GM23248 (cell line): ENCODE measurements around the gene NOTCH3. TPM values are rescaled to one million over a fixed set of nuclear protein-coding genes. Genes with fewer than 3 reads are reported as not detected.

Experiments
- DNase-seq: peaks from one replicate; pipeline ENCODE4 v3.0.0-alpha.2; 2015
- H2AFZ ChIP-seq: fragments of 200-600 bp; sonication (generic); 2 replicates; pipeline ENCODE4 v1.6.1; 2016; ENCODE audit warnings: antibody characterized with exemption
- H3F3A ChIP-seq: fragments of 200-600 bp; sonication (generic); 2 replicates; pipeline ENCODE4 v1.6.1; 2016; ENCODE audit warnings: mild to moderate bottlenecking, antibody characterized with exemption, mixed run types; ENCODE audit not compliant: insufficient read depth
- H3K27ac ChIP-seq: fragments of 200-600 bp; sonication (generic); 2 replicates; pipeline ENCODE4 v1.5.1; 2016; ENCODE audit warnings: mild to moderate bottlenecking
- H3K27me3 ChIP-seq: fragments of 200-600 bp; sonication (generic); replicated peaks from 2 replicates; pipeline ENCODE4 v1.6.1; 2016; ENCODE audit warnings: mild to moderate bottlenecking; ENCODE audit not compliant: insufficient read depth
- H3K36me3 ChIP-seq: fragments of 200-600 bp; sonication (generic); 2 replicates; pipeline ENCODE4 v1.6.1; 2016; ENCODE audit warnings: low read depth, mild to moderate bottlenecking
- H3K4me1 ChIP-seq: fragments of 200-600 bp; sonication (generic); 2 replicates; pipeline ENCODE4 v1.6.1; 2016; ENCODE audit warnings: mild to moderate bottlenecking; ENCODE audit not compliant: insufficient read depth
- H3K4me2 ChIP-seq: fragments of 200-600 bp; sonication (generic); one replicate; pipeline ENCODE4 v1.6.1; 2016; ENCODE audit warnings: mild to moderate bottlenecking; ENCODE audit not compliant: unreplicated experiment
- H3K4me3 ChIP-seq: fragments of 200-600 bp; sonication (generic); 2 replicates; pipeline ENCODE4 v1.5.1; 2016; ENCODE audit warnings: mild to moderate bottlenecking
- H3K79me2 ChIP-seq: fragments of 200-600 bp; sonication (generic); 2 replicates; pipeline ENCODE4 v1.6.1; 2016; ENCODE audit warnings: mild to moderate bottlenecking; ENCODE audit not compliant: insufficient read depth
- H3K9ac ChIP-seq: fragments of 200-600 bp; sonication (generic); 2 replicates; pipeline ENCODE4 v1.6.1; 2016; ENCODE audit warnings: mild to moderate bottlenecking
- H3K9me2 ChIP-seq: fragments of 200-600 bp; sonication (generic); 2 replicates; pipeline ENCODE4 v1.6.1; 2016; ENCODE audit warnings: mixed run types, mild to moderate bottlenecking, moderate library complexity; ENCODE audit not compliant: insufficient read depth
- H3K9me3 ChIP-seq: fragments of 200-600 bp; sonication (generic); one replicate; pipeline ENCODE4 v1.6.1; 2017; ENCODE audit warnings: low read depth
- H4K20me1 ChIP-seq: fragments of 200-600 bp; sonication (generic); 2 replicates; pipeline ENCODE4 v1.6.0; 2016; ENCODE audit not compliant: insufficient read depth
- EZH2 ChIP-seq: fragments of 200-600 bp; sonication (generic); IDR thresholded peaks from 2 replicates; pipeline ENCODE4 v1.6.1; 2018; ENCODE audit warnings: antibody characterized with exemption, mild to moderate bottlenecking; ENCODE audit not compliant: insufficient read depth, poor library complexity, severe bottlenecking
- EZH2phosphoT487 ChIP-seq: fragments of 200-600 bp; sonication (generic); IDR thresholded peaks from 2 replicates; pipeline ENCODE4 v1.6.1; 2018; ENCODE audit warnings: antibody characterized with exemption, moderate library complexity, mild to moderate bottlenecking, low read depth; ENCODE audit not compliant: insufficient read depth
- WGBS, 2 experiments: methylation state at CpG; one replicate each; pipeline ENCODE4 v1.1.6; 2015 to 2017; ENCODE audit warnings: low lambda C conversion rate in 2 of 2, low coverage in 1 of 2; ENCODE audit errors: missing lambda C conversion rate in 2 of 2; 5-methylcytosine and 5-hydroxymethylcytosine counted together
- in situ Hi-C: fragments of 300-500 bp; cut with MboI; formaldehyde crosslinking; loops from 2 replicates; pipeline ENCODE4 v1.15.0; 2020
- polyA plus RNA-seq: library from polyadenylated mRNA; unstranded; fragments of >200 nt; fragmentation: Nextera tagmentation; extraction: Ambion mirVana; gene quantifications from 2 replicates; pipeline ENCODE4 v1.2.1, GENCODE V29; 2016
- total RNA-seq: library from RNA; depleted of rRNA; stranded (reverse); fragments of >200 nt; shearing (Covaris generic); gene quantifications from 2 replicates; pipeline ENCODE4 v1.2.3, GENCODE V29; 2014

Gene NOTCH3
- total and polyA plus RNA-seq, 2 experiments from 2014 or later, result 16.0 to 66.9 TPM

DNA sequence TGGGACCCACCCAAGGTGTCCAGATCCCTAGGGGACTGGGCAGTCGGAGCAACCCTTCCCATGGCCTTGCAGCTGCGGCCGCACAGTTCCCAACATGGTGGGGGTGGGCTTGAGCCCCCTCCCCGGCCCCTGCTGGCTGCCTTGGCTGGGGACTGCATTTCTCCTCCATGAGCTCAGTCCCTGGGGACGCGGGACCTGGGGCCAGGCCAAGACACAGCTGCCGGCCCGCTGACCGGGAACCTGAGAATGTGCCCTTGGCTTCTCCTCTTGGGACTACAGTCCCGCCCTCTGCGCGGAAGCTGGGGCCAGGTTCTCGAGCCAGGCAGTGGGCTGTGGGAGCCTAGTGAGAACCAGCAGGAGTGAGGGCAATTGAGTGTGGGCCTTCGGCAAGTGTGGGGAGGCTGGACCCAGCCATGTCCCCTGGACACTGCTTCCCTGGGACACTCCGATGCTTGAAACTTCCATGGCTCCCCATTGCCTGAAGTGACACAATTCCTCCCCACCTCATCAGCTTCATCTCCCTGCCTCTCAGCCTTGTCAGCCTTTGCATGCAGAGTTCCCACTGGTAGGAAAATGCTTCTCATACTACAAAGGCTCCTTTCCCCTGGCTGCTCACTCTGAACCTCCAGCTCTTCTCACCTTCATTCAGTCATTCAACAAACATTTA lies 13.1 kb upstream of the NOTCH3 start:
- DNase-seq, result no peak
- Histone ChIP-seq H3K4me3 (no peak overlapping the region), H4K20me1 (no peaks in the 10 kb centered on the region), H3K27ac (no peak overlapping the region), H3K79me2 (no peaks in the 10 kb centered on the region), H3K36me3 (no peaks in the 10 kb centered on the region), H2AFZ (no peak overlapping the region), H3K4me2 (no peak overlapping the region), H3K9me2 (no peaks in the 10 kb centered on the region), H3F3A (no peaks in the 10 kb centered on the region), H3K9me3 (no peaks in the 10 kb centered on the region), H3K9ac (no peak overlapping the region), H3K27me3 (no peaks in the 10 kb centered on the region), H3K4me1 (peaks cover 11% of the 10 kb centered on the region)
- TF ChIP-seq EZH2 (no peak), EZH2phosphoT487 (no peak)
- in situ Hi-C loops, result no loop called here
- WGBS, 2 experiments, result 66 to 68% methylated on average over 15 of the region's 15 CpGs

DNA sequence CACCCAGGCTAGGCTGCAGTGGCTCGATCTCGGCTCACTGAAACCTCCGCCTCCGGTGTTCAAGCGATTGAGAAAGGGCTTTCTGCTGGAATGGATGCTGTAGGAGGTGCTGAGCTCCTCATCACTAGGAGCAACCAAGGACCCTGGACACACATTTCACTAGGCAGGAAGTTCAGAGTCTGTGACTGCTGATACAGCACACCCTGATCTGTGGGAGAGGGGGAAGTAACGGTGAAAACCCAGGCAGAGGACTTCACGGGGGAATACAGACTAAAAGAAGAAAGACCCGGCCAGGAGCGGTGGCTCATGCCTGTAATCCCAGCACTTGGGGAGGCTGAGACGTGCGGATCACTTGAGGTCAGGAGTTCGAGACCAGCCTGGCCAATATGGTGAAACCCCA lies 11.9 kb upstream of the NOTCH3 start:
- Histone ChIP-seq H4K20me1 (no peaks in the 10 kb centered on the region), H3K4me2 (no peak overlapping the region), H2AFZ (no peak overlapping the region), H3K79me2 (no peaks in the 10 kb centered on the region), H3K4me1 (peaks cover 11% of the 10 kb centered on the region), H3F3A (no peaks in the 10 kb centered on the region), H3K9ac (no peak overlapping the region), H3K36me3 (no peaks in the 10 kb centered on the region), H3K27ac (no peak overlapping the region), H3K27me3 (no peaks in the 10 kb centered on the region), H3K9me3 (no peaks in the 10 kb centered on the region), H3K9me2 (no peaks in the 10 kb centered on the region), H3K4me3 (no peak overlapping the region)
- TF ChIP-seq EZH2phosphoT487 (no peak), EZH2 (no peak)
- 92 to 96% methylated on average over 12 of the region's 12 CpGs for WGBS, 2 experiments
- DNase-seq, result no peak
- in situ Hi-C loops, result no loop called here

DNA sequence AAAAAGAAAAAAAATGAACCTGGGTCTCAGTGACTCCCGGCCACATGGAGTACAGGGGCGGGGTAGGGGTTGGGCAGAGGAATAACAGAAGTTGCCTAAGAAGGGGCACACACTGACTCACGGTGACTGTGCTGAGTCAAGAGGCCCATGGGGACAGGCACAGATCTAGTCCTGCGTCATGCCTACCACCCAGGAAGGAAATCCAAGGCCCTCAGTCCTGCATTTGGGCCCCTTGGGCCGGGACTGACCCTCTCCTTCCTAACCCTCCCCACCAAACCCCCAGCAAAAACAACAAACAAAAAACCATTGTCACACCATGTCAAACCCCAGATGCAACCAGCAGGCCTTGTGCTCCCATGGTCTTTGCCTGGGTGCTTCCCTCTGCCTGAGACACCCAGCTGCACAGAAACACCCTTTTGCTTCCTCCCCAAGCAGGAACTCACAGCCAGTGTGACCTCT lies 9.6 kb upstream of the NOTCH3 start:
- Histone ChIP-seq H3K36me3 (no peaks in the 10 kb centered on the region), H3K27ac (peak overlapping the region; percentile 64), H3K79me2 (no peaks in the 10 kb centered on the region), H4K20me1 (no peaks in the 10 kb centered on the region), H3K9ac (peak overlapping the region; percentile 40; the same call in 1 of the 2 replicates), H3K9me3 (no peaks in the 10 kb centered on the region), H3K4me2 (no peak overlapping the region), H3K4me3 (no peak overlapping the region), H3K9me2 (no peaks in the 10 kb centered on the region), H3K27me3 (no peaks in the 10 kb centered on the region), H3K4me1 (peaks cover 11% of the 10 kb centered on the region), H3F3A (no peaks in the 10 kb centered on the region), H2AFZ (no peak overlapping the region)
- DNase-seq, result peak; percentile 90
- no peak for TF ChIP-seq EZH2
- TF ChIP-seq EZH2phosphoT487, result no peak
- WGBS, 2 experiments, result 35 to 36% methylated on average over 3 to 5 of the region's 5 CpGs
- in situ Hi-C loops, result no loop called here

DNA sequence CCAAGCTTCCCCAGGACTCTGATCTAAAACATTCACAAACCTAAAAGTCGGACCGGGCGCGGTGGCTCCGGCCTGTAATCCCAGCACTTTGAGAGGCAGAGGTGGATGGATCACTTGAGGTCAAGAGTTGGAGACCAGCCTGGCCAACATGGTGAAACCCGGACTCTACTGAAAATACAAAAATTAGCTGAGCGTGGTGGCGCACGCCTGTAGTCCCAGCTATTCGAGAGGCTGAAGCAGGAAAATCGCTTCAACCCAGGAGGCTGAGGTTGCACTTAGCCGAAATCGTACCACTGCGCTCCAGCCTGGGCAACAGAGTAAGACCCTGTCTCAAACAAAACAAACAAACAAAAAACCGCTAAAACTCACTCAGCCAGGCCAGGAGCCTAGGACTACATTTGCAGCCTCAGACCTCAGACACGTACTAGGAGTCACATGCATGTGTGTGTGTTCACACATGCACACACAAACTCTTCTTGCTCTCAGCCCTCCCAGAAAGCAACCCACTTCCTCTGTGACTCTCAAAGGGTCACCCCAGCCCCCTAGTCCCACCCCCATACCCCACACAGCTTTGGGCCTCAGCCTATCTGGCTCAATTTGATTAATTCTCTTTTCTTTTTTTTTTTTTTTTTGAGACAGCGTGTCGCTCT lies 704 bp upstream of the NOTCH3 start:
- 0 out of 2 replicates have a peak, but pooled peaks cover 6% of the 10 kb centered on the region for H3K79me2 ChIP-seq
- no peaks in the 10 kb centered on the region for H3K36me3 ChIP-seq
- TF ChIP-seq EZH2, result no peak
- TF ChIP-seq EZH2phosphoT487, result no peak
- no peaks in the 10 kb centered on the region for H3K4me1 ChIP-seq
- H3K27me3 ChIP-seq, result no peaks in the 10 kb centered on the region
- peak overlapping the region; percentile 95; the same call in 1 of the 2 replicates for H3K9ac ChIP-seq
- H3K4me2 ChIP-seq, result peak overlapping the region; percentile 61
- H3K9me2 ChIP-seq, result no peaks in the 10 kb centered on the region
- peaks cover 18% of the 10 kb centered on the region for H3F3A ChIP-seq
- H3K9me3 ChIP-seq, result no peaks in the 10 kb centered on the region
- H2AFZ ChIP-seq, result peak overlapping the region; percentile 61; the same call in 1 of the 2 replicates
- peak overlapping the region; percentile 86 for H3K4me3 ChIP-seq
- 97 to 99% methylated on average over 18 of the region's 18 CpGs for whole genome bisulfite sequencing, 2 experiments
- in situ Hi-C loops, result no loop called here
- no peak overlapping the region for H3K27ac ChIP-seq
- H4K20me1 ChIP-seq, result no peaks in the 10 kb centered on the region
- no peak for DNase-seq
